GM10847 (cell line): ENCODE data around the gene SAA1.

Experiments
- POLR2A ChIP-seq: IDR thresholded peaks from 2 replicates; pipeline ENCODE4 v1.6.1; 2011; ENCODE audit not compliant: insufficient read length; ENCODE audit errors: extremely low read depth

The SAA1 gene

DNA sequence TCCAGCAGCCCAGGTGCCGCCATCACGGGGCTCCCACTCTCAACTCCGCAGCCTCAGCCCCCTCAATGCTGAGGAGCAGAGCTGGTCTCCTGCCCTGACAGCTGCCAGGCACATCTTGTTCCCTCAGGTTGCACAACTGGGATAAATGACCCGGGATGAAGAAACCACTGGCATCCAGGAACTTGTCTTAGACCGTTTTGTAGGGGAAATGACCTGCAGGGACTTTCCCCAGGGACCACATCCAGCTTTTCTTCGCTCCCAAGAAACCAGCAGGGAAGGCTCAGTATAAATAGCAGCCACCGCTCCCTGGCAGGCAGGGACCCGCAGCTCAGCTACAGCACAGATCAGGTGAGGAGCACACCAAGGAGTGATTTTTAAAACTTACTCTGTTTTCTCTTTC is at the start of gene SAA1:
SAA1 (plus strand) TSS at position 316 of the 400 bp plus-strand sequence. CDS start 624 bp downstream, outside the sequence.
- TF ChIP-seq POLR2A, result no peak

DNA sequence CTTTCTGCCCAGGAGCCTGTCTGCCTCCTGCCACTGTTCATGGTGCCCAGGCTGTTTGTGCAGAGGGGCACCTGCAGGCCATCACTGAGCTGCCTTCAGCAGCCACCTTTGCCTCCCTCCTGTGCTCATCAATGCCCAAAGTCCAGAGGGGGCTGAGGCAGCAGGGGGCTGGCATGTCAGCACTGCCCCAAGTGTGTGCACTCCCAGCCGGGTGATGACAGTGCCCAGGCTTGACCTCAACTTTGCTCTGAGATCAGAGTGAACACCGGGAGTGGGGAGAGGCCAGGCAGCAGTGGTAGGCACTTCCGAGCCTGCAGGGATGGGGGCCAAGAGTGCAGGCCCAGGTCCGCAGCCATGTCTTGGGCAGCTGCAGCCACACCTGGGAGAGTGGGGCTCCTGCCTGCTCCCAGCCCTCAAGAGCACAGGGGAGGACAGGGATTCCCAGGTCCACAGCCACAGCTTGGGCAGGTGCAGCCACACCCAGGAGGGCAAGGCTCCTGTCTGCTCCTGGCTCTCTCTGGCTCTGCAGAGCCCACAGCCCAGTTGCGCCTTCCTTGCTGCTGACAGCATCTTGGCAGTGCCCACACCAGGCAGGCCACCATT is 44.7 kb upstream of the SAA1 start:
- no peak for TF ChIP-seq POLR2A

DNA sequence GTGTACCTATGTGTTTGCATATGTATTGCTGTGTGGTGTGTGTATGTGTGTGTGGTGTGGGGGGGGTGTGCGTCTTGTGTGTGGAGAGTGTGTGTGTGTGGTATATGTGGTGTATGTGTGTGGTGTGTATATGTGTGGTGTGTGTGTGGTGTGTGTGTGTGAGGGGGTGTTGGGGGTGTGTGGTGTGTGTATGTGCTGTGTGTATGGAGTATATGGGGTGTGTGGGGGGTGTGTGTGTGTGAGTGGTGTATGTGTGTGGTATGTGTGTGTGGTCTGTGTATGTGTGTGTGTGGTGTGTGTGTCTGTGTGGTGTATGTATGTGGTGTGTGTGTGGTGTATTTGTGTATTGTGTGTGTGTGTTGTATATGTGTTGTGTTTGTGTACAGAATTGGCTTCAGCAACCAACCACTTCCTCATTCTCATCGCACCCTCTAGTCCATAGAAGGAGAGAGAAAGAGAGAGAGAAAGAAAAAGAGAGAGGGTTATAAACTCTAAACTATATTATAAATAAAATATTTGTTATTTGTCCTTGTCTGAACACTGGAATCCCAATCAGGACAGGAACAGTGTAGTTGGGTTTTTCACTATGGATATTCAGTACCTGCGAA is 43.1 kb upstream of the SAA1 start:
- no peak for TF ChIP-seq POLR2A

DNA sequence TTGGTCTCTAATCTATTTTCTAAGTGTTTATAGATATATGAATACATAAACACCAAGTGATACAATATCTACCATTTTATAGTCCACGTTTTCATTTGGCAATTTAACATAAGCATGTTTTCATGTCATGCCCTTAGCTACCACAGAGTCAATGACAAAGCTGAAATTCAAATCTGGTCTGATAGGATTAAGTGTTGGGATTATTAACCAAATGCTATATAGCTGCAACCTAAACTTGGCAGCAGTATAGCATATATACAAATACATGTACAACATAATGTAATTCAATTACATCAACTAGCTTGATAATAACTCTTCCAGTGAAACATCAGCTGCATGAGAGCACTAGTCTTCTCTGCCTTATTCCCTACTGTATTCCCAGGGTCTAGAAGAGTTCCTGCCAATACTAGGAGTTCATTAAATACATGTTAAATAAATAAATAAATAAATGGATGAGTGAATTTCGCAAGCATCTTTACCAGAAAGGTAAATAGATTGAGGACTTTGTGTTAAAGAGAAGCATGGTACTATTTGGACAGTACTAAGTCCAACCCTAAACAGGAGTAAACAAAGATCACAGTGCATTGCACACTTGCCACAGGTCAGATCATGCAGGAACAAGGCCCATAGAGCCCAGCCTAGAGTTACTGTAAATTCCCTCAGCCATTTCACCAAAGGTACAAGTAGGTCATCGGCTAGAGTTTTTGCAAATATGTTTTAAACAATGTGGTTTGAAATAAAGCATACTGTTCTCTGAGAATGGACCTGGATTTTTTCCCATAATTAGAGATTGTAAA is 42.3 kb upstream of the SAA1 start:
- no peak for TF ChIP-seq POLR2A

DNA sequence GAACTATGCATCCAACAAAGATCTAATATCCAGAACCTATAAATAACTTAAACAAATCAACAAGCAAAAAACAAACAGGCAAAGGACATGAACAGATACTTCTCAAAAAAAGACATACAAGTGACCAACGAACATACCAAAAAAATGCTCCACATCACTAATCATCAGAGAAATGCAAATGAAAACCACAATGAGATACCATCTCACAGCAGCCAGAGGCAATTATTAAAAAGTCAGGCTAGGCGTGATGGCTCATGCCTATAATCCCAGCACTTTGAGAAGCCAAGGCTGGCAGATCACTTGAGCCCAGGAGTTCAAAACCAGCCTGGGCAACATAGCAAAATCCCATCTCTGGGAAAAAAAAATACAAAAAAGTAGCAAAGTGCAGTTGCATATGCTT is 40.2 kb upstream of the SAA1 start:
- TF ChIP-seq POLR2A, result no peak

DNA sequence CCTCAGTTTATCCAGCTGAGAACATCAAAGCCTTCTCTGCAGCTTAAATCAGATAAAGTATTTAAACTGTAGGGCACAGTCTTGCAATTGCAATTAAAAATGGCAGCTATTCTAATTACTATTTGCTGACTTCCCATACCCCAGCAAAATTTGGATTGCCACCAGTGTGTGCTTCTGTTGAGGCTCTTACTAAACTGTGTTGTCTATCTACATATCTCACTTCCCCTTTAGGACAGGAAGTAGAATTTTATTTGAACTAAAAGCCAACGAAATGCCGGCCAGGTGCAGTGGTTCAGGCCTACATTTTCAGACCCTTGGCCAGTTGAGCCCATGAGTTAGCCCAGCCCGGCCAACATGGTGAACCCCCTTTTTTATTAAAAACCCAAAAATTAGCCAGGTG is 36.6 kb upstream of the SAA1 start:
- TF ChIP-seq POLR2A, result no peak

DNA sequence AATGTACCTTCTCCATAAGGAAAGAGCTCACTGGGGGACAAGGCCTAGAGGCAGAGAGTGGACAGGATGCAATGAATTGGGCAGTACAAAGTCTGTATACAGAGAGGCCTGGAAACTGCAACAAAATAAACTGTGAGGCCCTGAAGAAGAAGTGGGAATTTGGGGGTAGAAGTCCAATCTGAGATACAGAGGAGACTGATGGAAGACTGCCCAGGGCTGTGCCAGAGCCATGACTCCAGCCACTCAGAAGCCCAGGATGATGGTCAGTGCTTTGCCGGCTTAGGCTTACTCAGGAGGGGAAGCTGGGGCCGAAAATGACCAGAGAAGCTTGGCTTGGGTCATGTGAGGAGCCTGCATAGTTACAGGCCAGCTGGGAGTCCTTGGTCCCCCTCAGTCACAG is 35.2 kb upstream of the SAA1 start:
- no peak for TF ChIP-seq POLR2A

DNA sequence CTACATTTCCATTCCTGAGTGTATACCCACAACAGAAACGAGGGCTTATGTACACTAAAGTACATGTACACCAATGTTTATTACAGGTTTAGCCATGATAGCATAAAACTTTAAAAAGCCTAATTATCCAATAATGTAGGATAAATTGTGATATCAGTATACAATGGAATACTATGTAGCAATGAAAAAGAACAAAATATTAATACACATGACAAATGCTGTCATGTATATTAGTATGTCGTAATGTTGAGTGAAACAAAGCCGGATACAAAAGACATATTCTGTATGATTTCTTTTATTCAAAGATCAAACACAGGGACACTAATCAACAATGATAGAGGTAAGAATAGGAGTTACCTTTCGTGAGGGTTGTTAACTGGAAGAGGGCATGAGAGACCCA is 32.2 kb upstream of the SAA1 start:
- TF ChIP-seq POLR2A, result no peak

DNA sequence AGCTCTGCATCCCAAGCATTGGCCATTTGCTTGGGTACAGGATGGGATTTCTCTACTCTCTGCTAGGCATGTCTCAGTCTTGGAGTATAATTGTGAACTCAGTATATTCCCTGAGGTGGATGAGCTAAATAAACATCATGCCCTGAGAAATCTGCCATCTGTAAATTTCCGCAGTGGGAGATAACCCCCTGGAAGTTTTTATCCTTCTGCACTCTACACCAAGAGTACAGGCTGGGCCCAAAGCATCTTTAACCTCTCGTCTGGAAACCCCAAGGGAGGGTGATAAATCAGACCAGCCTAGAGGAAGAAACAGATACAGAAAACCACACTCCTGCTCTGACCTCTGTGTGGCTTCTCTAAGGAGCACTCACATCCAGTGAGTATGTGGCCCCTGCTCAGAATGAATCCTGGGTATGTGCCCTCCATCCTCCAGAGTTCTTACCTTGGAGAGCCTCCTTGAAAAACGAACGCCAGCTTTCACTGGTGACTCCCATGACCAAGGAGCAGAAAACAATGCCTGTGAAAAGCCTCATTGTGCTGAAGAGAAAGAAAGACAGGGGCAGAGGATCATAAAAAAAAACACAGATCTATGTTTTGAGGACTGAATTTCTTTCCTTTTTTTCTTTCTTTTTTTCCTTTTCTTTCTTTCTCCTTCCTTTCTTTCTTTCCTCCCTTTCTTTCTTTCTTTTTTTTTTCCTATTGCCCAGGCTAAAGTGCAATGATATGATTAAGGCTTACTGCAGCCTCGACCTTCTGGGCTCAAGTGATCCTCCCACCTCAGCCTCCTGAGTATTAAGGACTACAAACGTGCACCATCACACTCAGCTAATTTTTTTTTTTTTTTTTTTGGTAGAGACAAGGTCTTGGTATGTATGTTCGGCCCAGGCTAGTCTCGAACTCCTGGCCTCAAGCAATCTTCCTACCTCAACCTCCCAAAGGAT is 30.4 kb upstream of the SAA1 start:
- no peak for TF ChIP-seq POLR2A

DNA sequence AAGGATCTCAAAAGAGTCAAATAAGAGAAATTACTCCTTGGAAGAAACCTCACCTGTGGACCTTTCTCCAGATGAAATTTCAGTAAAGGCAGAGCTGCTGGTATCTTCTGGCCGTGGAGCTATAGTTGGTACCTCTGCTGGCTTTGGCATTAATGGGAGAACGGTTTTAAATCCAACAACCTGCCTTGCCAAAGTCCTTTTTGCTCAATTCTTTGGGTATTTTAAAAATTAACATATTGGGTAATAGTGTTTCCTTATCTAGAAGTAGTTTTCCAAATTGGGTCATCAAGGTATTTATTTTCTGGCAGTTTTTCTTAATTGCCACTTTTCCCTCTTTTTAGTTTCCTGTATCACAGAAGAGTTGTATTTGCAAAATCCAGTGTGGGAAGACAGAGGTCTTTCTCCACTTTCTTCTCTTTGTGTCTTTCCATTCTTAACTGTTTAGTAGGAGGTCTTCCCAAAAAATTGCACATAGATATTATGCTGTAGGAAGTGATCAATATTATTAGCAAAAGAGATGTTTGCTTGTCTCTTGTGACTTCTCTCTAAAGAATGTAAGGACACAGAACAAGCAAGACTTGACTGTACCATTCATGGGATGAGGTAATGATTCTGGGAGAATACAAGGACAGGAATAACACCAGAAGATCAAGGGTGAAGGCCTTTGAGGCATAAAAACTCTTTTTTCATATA is 29.3 kb upstream of the SAA1 start, which contains the start of gene SAA4:
SAA4 (minus strand) TSS at position 139 of the 693 bp plus-strand sequence. CDS start 876 bp downstream, outside the sequence.
- TF ChIP-seq POLR2A, result no peak

DNA sequence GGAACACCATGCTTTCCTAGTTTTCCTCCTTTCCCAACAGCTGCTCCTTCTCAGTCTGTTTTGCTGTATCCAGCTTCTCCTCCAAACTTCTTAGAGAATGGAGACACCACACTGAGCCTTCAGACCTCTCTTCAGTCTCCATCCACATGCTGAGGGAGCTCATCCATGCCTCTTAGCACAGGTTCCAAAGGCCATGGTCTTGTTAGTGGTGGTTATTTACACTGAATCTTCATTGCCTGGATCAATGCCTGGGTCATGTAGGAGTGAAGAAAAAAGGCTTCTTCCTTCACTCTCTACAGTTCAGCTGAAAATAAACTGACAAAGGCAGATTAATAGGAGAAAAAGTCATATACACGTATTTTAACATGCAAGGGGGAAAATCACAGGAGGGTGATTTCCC is 26.4 kb upstream of the SAA1 start:
- TF ChIP-seq POLR2A, result no peak

DNA sequence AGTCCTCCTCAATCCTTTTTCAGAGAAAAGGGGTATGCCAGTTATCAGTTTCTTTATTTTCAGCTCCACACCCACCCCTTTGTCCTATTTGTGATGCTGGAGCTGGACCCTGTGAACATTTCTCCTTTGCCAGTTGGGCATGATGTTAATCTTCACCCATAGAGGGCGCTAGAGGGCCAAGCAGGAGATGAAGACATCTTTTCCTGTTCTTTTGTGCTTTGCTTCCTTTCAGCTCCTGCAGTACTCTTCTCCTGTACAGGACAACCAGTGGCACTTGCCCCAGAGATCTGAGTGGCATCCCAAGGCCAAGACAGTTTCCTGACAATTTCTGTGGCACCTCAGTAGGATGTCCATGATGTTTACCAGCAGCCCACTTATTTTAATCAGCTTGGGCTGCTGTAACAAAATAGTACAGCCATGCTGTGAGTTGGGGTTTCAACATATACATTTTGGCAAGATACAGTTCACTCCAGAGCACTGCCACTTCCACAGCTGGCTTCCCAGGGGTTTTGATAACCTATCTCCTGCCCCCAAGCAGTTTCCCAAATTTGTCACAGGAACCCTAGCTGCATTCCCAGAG is 22.2 kb upstream of the SAA1 start:
- TF ChIP-seq POLR2A, result no peak

DNA sequence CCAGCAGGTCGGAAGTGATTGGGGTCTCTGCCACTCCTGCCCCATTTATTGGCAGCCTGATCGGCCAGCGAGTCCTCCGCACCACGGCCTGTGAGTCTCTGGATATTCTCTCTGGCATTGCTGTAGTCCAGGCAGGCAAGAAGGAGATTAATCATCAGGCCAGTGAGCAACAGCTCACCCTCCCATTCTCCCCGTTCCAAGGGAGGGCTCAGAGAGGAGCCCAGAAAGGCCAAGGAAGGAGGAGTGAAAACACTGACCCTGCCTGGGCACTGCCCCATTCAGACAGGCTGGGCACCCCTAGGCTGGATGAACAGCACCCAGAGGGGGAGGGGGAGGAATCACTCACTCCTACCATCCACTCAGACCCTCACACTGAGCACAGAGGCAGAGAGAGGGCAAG is 20.7 kb upstream of the SAA1 start:
- TF ChIP-seq POLR2A, result no peak

DNA sequence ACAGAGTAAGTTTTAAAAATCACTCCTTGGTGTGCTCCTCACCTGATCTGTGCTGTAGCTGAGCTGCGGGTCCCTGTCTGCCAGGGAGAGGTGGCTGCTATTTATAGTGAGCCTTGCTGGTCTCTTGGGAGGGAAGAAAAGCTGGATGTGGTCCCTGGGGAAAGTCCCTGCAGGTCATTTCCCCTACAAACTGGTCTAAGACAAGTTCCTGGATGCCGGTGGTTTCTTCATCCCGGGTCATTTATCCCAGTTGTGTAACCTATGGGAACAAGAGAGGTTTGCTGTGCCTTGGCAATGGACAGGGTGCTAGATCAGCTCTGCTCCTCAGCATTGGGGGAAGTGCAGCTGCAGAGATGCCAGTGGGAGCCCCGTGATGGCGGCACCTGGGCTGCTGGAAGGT is 17.5 kb upstream of the SAA1 start, which contains the start of gene SAA2:
SAA2 (minus strand) TSS at position 108 of the 400 bp plus-strand sequence. CDS start 657 bp downstream, outside the sequence.
- TF ChIP-seq POLR2A, result no peak
